Right ventricle myocardium superior (tissue), 1 donor: ENCODE measurements around the gene PIH1D2. TPM values are rescaled to one million over a fixed set of nuclear protein-coding genes. Genes with fewer than 3 reads are reported as not detected.
"Not testable (repeated sequence)": the region's sequence is repeated elsewhere in the genome, so short reads cannot be mapped to it uniquely, and the experiment has no call there.

Experiments
- ATAC-seq: fragments of 200-7000 bp; cut with Tn5 transposase; one replicate; pipeline ENCODE4 v1.9.1; 2020; ENCODE audit warnings: mild to moderate bottlenecking; ENCODE audit not compliant: poor library complexity
- DNase-seq: peaks from one replicate; pipeline ENCODE4 v3.0.0-alpha.2; 2020
- intact Hi-C: fragments of 100-400 bp; cut with DNase I; formaldehyde crosslinking; loops from one replicate; pipeline ENCODE4 v1.11.2; 2022
- total RNA-seq: library from RNA; stranded (reverse); fragmentation: NEBNext Ultra II Directional; extraction: Animal tissue kit (Norgen Biotek cat#: 25700); gene quantifications from one replicate; pipeline ENCODE4 v1.2.1, GENCODE V29; 2021
- donor health status: DM: no; HTN: yes; CAD: no; lungs with severe emphysema.

The PIH1D2 gene
- total RNA-seq, 1 donor from 2014 or later = 1.3 TPM

- ATAC-seq = peak; percentile 30
- DNase-seq = no peak
- intact Hi-C loops = loop anchor here (10.0 kb wide), 1 partner anchor 211 kb away; the partner anchor contains the start of genes ALG9, CFAP68 and FDXACB1
Measured at GRCh38 chr11:112085822-112086421, 12.1 kb upstream of the PIH1D2 start.

GRCh38 chr11:112082729-112083128 lies 8.9 kb upstream of the PIH1D2 start:
- intact Hi-C loops = loop anchor here (10.0 kb wide), 1 partner anchor 208 kb away; the partner anchor contains the start of genes ALG9, CFAP68 and FDXACB1
- DNase-seq = no peak
- no peak for ATAC-seq

- ATAC-seq = no peak
- intact Hi-C loops = no loop called here
- DNase-seq = no peak
Measured at GRCh38 chr11:112062923-112063322, 10.9 kb downstream of the PIH1D2 start.

GRCh38 chr11:112058103-112058502 lies 15.7 kb downstream of the PIH1D2 start:
- intact Hi-C loops = no loop called here
- DNase-seq (no peak), ATAC-seq (no peak)

GRCh38 chr11:112057170-112057569 lies 16.6 kb downstream of the PIH1D2 start:
- ATAC-seq (no peak), DNase-seq (no peak)
- intact Hi-C loops = no loop called here

GRCh38 chr11:112051768-112052167 lies 22.0 kb downstream of the PIH1D2 start:
- no peak for DNase-seq

GRCh38 chr11:112050721-112051120 lies 23.1 kb downstream of the PIH1D2 start:
- intact Hi-C loops = no loop called here
- DNase-seq = no peak
- ATAC-seq = no peak

More at GRCh38 chr11:112051768-112052167, 22.0 kb downstream of the PIH1D2 start:
- intact Hi-C loops = no loop called here
- ATAC-seq = no peak

- no peak for DNase-seq
- intact Hi-C loops = no loop called here
- no peak for ATAC-seq
Measured at GRCh38 chr11:112049777-112050176, 24.0 kb downstream of the PIH1D2 start.

GRCh38 chr11:112048256-112048655 lies 25.6 kb downstream of the PIH1D2 start:
- intact Hi-C loops, DNase-seq, ATAC-seq: not testable (repeated sequence)

GRCh38 chr11:112046647-112047046 lies 27.2 kb downstream of the PIH1D2 start:
- DNase-seq, ATAC-seq, intact Hi-C loops: not testable (repeated sequence)

GRCh38 chr11:112044961-112045360 lies 28.9 kb downstream of the PIH1D2 start:
- DNase-seq = no peak
- no peak for ATAC-seq

GRCh38 chr11:112042961-112043304 lies 30.9 kb downstream of the PIH1D2 start:
- ATAC-seq (no peak), DNase-seq (no peak)
- intact Hi-C loops = no loop called here

More at GRCh38 chr11:112044961-112045360, 28.9 kb downstream of the PIH1D2 start:
- intact Hi-C loops = no loop called here

- no peak for ATAC-seq
- intact Hi-C loops = no loop called here
- DNase-seq = no peak
Measured at GRCh38 chr11:112042161-112042960, 31.5 kb downstream of the PIH1D2 start.

- intact Hi-C loops = no loop called here
- ATAC-seq = no peak
- no peak for DNase-seq
Measured at GRCh38 chr11:112037527-112037926, 36.3 kb downstream of the PIH1D2 start.

- ATAC-seq (no peak), DNase-seq (no peak)
- intact Hi-C loops = no loop called here
Measured at GRCh38 chr11:112033902-112034301, 39.9 kb downstream of the PIH1D2 start.

GRCh38 chr11:112029460-112029859 lies 44.4 kb downstream of the PIH1D2 start:
- ATAC-seq (no peak), DNase-seq (no peak)
- intact Hi-C loops = no loop called here

- intact Hi-C loops, ATAC-seq, DNase-seq: not testable (repeated sequence)
Measured at GRCh38 chr11:112026784-112027410, 46.9 kb downstream of the PIH1D2 start.

- no peak for DNase-seq
- ATAC-seq = peak; percentile 4
- intact Hi-C loops = no loop called here
Measured at GRCh38 chr11:112025707-112026106, 48.1 kb downstream of the PIH1D2 start.
